ENCODE measurements around the gene OR1N1.

GRCh38 chr9:122498883-122499288 is 28.2 kb downstream of the OR1N1 start:
- TF ChIP-seq ARNT (IDR thresholded peaks at IDR 0.05) = no peak
- no peak for TF ChIP-seq PKNOX1 (IDR thresholded peaks at IDR 0.05)
- no peak for TF ChIP-seq FOXK2 (IDR thresholded peaks at IDR 0.05)
- TF ChIP-seq HDGF (IDR thresholded peaks at IDR 0.05; ENCODE audit: borderline replicate concordance) = no peak
- TF ChIP-seq ELF4 (IDR thresholded peaks at IDR 0.05) = no peak
- TF ChIP-seq ZNF384 (IDR thresholded peaks at IDR 0.05) = no peak
- no peak for TF ChIP-seq SP1 (IDR thresholded peaks at IDR 0.05)
- TF ChIP-seq LEF1 (IDR thresholded peaks at IDR 0.05; ENCODE audit: borderline replicate concordance) = no peak
- no peak for TF ChIP-seq FOXM1 (IDR thresholded peaks at IDR 0.05; ENCODE audit: borderline replicate concordance)
- TF ChIP-seq BHLHE40 (IDR thresholded peaks at IDR 0.05; ENCODE audit: borderline replicate concordance) = no peak

Measured in HEK293T (cell line).